GM20000 (cell line): ENCODE results near the gene PIK3AP1.

ENCODE experiments used
- DNase-seq: peaks from one replicate; pipeline ENCODE4 v3.0.0; 2012; ENCODE audit warnings: low spot score
- TF ChIP-seq, protein P1 (sequence below): IDR thresholded peaks from 2 replicates; pipeline ENCODE4 v1.5.1; 2012; ENCODE audit warnings: mild to moderate bottlenecking, control low read depth; ENCODE audit errors: extremely low read depth, missing control alignments

The PIK3AP1 gene

DNA sequence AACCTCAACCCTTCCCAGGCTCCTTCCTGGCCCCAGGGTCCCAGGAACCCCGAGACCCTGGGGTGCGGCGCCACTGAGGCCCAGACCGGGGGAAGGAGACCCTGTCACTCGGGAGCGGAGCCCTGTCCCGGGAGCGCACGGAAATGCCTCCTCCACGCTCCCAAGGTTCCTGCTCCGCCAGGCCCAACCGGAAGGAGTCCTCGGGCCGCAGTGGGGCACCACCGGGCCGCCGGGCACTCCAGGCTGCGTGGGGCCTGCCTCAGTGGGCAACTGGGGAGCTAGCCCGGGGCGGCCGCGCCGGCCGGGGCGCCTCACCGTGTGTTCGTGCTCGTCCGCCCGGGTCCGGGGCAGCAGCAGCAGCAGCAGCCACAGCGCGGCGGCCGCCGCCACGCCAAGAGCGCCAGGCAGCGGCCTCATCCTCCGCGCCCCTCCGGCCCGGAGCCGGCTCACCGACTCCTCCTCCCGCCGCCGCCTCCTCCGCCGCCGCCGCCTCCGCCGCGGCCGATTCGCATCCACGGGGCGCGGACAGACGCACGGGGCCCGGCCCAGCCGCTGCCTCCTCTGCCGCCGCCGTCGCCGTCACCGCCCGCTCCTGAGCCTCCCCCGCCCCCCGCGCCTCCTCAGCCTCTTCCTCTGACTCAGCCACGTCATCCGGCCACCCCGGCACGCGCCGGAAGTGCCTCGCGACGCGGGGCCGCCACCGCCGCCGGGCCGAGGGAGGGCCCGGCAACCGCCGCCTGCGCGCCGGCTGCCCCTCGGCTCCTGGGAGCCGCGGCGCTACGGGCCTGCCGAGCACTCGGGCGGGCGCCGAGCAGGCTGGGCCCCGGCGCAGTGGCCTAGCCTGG lies 133.7 kb downstream of the PIK3AP1 start, which contains the start of gene TM9SF3:
Gene TM9SF3 (minus strand): TSS at position 594 of the 845 bp plus-strand sequence. CDS start 177 bp downstream, at position 417.
- TF ChIP-seq, protein P1, sequence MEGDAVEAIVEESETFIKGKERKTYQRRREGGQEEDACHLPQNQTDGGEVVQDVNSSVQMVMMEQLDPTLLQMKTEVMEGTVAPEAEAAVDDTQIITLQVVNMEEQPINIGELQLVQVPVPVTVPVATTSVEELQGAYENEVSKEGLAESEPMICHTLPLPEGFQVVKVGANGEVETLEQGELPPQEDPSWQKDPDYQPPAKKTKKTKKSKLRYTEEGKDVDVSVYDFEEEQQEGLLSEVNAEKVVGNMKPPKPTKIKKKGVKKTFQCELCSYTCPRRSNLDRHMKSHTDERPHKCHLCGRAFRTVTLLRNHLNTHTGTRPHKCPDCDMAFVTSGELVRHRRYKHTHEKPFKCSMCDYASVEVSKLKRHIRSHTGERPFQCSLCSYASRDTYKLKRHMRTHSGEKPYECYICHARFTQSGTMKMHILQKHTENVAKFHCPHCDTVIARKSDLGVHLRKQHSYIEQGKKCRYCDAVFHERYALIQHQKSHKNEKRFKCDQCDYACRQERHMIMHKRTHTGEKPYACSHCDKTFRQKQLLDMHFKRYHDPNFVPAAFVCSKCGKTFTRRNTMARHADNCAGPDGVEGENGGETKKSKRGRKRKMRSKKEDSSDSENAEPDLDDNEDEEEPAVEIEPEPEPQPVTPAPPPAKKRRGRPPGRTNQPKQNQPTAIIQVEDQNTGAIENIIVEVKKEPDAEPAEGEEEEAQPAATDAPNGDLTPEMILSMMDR: no peak
- peak; percentile 95 for DNase-seq

DNA sequence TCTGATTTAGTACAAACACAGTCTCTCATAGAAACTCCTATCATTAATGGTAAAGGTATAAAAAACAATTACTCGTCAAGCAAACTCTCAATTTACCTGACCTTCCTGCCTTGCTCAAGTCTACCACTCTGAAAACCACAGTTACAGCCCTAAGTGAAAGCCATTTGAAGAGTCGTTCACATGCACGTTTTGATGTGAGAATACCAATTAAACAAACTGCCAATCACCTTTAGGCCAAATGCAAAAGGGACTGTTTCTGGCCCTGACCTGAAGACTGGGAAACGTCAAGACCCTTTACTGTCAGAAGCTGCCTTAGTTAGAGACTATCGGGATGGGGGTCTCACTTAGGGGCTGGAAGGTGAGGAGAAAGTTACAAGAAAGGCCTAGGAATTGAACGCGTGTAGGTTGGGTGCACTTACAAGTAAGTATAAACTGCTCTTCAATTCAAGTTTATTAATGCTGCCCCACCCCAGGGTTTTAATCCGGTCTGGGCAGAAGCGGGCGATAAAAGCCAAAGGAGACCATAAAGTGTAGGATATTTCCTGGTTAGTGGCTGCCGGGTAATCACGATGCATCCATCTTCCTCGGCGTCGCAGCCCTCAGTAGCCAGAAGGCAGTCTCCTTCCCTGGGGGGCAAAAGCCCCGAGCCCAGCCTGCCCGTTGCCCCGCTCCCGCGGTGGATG lies 134.4 kb downstream of the PIK3AP1 start:
- DNase-seq: peak; percentile 25
- TF ChIP-seq, protein P1: no peak

DNA sequence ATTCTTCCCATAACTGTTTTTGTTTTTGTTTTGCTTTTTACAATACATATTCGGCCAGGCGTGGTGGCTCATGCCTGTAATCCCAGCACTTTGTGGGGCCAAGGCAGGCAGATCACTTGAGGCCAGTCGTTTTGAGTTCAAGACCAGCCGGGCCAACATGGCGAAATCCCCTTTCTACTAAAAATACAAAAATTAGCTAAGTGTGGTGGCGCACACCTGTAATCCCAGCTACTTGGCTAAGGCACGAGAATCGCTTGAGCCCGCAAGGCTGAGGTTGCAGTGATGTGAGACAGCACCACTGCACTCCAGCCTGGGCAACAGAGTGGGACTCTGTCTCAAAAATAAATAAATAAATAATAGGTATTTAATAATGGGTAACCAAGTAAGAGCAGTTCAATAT lies 135.8 kb downstream of the PIK3AP1 start:
- TF ChIP-seq, protein P1: no peak
- DNase-seq: no peak

DNA sequence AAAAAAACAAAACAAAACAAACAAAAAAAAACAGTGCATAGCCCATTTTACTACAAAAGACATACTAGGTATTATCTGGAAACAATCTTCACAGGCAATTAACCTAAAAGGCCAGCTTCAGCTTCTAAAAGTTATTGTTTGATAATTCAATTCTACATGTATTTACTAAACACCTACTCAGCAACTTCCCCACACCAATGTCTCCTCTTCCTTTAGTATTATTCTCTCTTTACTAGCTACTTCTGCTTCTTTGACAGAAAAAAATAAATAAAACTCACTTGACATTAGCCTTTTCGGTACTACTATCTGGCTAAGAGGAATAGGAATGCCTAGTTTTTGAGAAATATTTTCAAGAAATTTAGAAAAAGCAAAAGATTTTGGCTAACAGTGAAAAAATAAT lies 136.3 kb downstream of the PIK3AP1 start:
- TF ChIP-seq, protein P1: no peak
- no peak for DNase-seq

DNA sequence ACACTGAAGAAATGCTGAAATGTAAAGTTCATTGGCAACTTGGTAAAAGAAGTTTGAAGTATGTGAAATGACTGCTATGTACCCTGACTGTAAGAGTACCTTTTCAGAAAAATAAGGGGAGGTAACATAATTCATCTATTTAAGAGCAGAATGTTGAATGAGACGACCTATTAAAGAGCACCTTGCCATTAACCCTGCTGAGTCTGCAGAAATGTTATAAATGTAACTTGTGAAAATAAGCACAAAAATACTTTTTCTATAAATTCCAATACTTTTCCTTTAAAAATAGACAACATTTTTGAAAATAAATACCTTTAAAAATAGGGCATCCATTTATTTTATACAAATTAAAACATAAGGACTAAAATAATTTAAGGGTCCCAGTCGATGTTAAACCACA lies 141.2 kb downstream of the PIK3AP1 start:
- DNase-seq: no peak
- TF ChIP-seq, protein P1: no peak

DNA sequence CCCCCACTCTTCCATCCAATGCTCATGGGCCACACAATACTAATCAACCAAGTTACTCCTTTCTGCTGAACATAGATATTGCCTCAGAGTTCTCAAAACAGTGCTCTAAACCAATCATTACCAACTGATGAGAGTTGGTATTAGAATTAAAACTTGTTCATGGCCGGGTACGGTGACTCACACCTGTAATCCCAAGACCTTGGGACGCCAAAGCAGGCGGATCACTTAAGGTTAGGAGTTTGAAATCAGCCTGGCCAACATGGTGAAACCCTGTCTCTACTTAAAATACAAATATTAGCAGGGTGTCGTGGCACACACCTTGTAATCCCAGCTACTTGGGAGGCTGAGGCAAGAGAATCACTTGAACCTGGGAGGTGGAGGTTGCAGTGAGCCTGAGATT lies 141.7 kb downstream of the PIK3AP1 start:
- TF ChIP-seq, protein P1: no peak
- no peak for DNase-seq

DNA sequence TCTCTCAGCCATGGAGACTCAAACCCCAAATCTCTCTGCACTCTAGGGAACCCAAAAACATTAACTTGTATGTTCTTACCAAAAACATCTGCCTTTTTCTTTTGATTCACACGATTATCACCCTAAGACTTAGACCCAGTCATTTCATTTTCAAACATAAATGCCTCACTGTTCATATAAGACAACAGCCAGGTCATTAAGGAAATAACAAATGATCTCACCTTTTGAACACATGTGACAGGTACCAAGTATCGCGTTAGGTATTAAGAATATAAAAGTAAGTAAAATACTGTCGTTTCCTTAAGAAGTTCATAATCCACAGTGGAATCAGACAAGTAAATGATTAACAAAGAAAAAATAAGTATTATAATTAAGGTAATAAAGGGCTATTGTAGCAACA lies 142.3 kb downstream of the PIK3AP1 start:
- DNase-seq: no peak
- TF ChIP-seq, protein P1: no peak
